Left kidney (tissue), 2 donors: Measurements from ENCODE around the gene AOPEP. TPM values are rescaled to one million over a fixed set of nuclear protein-coding genes. Genes with fewer than 3 reads are reported as not detected.

ENCODE experiments used
- DNase-seq: peaks from one replicate; pipeline ENCODE4 v3.0.0-alpha.2; 2013
- polyA plus RNA-seq: library from polyadenylated mRNA; unstranded; fragments of 120-200 nt; gene quantifications from one replicate; pipeline ENCODE4 v1.2.1, GENCODE V29; 2013; ENCODE audit not compliant: insufficient read length

Gene AOPEP
- polyA plus RNA-seq, 1 donor: 54.5 TPM

DNA sequence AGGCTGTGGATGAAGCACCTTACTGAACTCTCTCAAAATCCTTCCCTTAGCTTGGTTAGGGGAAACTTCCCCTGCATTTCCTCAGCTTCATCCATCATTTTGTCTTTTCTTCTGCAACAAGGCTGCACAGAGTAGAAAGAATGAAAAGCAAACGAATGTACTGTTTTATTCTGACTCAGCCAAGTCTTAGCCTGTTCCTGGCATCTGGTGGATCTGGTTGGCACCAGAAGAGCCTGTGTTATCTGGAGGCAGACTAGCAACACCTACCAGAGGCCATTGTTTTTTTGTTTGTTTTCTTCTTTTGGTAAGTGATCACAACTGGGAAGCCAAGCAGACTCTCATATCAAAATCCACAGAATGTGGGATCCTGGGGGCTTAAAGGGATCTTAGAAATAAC lies 390.3 kb downstream of the AOPEP start:
- no peak for DNase-seq

GRCh38 chr9:95118596-95118995 lies 392.1 kb downstream of the AOPEP start:
- no peak for DNase-seq

- no peak for DNase-seq
Observed at GRCh38 chr9:95120781-95121370, 394.4 kb downstream of the AOPEP start.

DNA sequence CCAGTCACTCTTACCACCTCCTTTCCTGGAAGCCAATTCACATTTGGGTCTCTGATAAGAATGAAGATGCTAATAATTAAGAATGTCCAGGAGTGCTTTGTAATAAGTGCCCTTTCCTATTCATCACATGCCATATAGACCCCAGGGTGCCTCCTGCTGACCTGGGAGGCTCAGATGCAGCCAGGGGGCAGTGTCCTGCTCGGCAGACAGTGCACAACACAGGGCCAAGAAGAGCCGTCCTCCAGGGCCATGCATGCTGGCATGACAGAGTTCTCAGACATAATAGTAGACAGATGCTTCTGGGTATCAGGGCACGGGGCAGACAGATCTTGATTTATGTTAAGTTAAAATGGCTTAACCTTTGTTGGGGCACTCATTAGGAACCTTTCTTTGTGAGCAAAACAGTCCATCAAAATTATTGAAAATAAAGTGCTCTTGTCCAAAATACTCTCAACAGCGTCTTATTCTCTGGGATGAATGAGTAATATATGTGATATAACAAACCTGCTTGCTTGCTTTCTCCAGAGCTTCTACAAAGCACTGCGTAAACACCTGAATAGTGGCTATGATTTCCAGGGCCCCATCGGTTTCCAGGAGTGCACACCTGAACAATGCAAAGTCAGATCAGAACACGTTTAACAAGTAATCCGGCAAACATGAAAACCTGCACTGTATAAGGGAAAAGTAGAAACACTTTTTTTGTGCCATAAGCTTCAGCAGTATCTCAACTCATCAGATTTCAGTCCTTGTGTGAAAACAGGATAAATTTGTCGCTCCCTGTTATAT lies 398.3 kb downstream of the AOPEP start:
- DNase-seq: no peak

- no peak for DNase-seq
Observed at GRCh38 chr9:95125652-95126051, 399.2 kb downstream of the AOPEP start.

DNA sequence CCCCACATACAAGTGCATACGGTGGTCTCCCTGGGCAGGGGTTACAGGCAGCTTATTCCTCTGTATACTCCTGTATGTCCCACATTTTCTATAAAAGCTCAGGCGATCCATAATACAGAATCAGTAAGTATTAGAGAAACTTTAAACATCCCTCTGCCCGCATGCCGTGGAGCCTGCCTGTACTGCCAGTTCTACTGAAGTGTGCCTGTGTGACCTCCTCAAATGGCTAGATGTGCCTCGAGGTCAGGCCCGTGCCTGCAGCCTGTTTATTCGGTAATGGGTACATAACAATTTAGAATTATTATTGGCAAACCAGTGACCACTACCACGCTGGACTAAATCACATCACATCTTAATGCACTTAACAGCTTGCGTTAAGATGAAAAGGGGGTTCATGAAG lies 400.2 kb downstream of the AOPEP start:
- no peak for DNase-seq

- peak; percentile 80 for DNase-seq
Observed at GRCh38 chr9:95127249-95128176, 401.0 kb downstream of the AOPEP start.

DNA sequence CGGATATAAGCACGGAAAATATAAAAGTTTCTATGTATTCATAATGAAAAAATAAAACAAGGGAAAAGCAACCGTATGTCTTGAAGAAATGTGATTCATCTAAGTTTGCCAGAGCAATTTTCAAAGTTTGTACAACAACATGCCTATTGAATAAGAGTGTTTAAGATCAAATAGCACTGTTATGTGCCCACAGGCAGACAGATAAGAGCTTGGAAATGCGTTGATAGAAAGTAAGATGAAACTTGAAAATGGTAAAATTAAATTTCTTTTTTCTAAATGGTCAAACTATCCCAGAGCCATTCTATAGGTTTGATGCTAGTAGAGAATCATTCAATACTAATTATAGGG lies 401.7 kb downstream of the AOPEP start:
- DNase-seq: no peak

- DNase-seq: no peak
Observed at GRCh38 chr9:95129476-95130291, 403.2 kb downstream of the AOPEP start.

- DNase-seq: no peak
Observed at GRCh38 chr9:95130484-95130883, 404.0 kb downstream of the AOPEP start.

- peak; percentile 80 for DNase-seq
Observed at GRCh38 chr9:95131023-95131943, 404.8 kb downstream of the AOPEP start.

DNA sequence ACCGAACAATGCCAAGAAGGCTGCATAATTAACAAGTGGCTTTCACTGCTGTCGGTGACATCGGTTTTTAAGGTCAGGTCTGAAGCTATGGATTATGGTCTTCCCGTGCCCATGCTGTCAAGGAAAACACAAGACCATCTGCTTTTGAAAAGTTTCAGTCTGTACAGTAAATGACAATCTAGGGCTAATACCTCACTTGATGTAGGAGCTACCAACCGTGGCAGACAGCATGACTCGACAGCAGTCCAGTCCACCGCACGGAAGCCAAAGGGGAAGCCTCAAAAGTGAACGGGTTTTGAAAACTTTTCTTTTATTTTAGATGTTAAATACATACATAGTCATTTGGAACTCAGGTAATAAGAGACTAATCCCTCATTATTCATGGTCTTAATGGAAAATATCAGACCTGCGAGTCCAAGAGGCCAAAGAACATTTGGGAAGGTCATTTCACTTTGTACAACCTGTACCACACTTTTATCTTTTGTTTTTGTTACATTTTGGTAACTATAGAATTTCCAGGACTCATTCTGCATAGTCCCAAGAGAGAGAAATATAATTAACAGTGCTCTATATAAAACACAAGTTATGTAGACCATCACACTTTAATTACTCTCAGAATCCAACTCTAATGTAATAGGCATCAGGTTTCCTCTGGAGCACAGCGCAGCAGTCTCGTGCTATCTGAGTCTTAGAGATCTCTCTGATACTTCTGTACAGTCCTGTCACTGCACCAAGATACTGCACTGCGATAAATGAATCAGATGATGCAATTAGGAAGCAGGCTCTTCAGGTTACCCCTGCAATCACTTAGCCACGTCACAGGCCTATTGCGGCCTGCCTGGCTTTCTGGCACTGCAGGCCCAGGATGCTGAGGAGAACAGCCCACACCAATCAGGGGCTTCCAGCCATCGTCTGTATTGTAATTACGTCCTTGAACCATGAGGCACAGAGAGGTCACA lies 406.1 kb downstream of the AOPEP start:
- no peak for DNase-seq

DNA sequence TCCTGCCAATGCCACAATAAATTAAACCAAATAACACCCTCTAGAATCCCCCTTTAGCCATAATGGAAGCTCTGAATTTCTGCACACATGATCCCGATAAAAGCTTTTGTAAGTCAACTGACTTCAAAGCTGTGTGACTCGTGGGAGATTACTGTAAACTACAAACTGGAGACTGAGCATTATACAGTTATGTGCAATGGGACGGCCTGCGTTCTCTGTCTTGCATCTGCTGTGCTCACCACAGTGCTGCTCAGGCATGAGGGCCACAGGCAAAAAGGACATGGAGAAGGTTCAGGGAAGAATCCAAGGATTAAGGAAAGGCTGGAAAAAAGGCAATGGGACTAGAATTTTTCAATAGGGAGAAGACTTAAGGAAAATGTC lies 406.8 kb downstream of the AOPEP start:
- DNase-seq: no peak

GRCh38 chr9:95134457-95134881 lies 408.0 kb downstream of the AOPEP start:
- DNase-seq: no peak

DNA sequence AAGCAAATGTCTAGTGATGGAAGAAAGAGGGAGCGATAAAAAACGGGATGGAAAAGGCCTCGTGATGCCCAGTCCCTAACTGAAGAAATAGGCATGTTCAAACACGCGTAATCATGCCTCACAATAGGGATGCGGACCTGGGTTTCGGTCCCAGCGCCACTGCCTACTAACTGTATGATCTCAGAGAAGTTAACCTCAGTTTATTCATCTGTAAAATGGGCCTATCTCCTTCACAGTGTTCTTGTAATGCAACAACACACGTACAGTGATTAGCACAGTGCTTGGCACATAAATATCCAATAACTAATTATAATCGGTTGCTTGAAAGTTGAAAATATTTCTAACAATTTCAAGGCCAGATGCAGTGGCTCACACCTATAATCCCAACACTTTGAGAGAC lies 409.3 kb downstream of the AOPEP start:
- DNase-seq: no peak
